IPS-NIHi11 (cell line): Measurements from ENCODE around the gene PRCC.
A peak's percentile ranks its signal among the peaks of the same experiment; 100 is the strongest.

Experiments used
- DNase-seq: peaks from one replicate; pipeline ENCODE4 v3.0.0; 2012; ENCODE audit warnings: mixed read lengths, low spot score

The PRCC gene

GRCh38 chr1:156814571-156815260, 47.4 kb downstream of the PRCC start:
- DNase-seq: no peak

GRCh38 chr1:156815307-156815826, 48.0 kb downstream of the PRCC start:
- DNase-seq: no peak

- DNase-seq: no peak
These were observed 48.7 kb downstream of the PRCC start for GRCh38 chr1:156815961-156816422.

- no peak for DNase-seq
These were observed 49.4 kb downstream of the PRCC start, which contains the start of gene SH2D2A for GRCh38 chr1:156816561-156817328. TSS of gene SH2D2A (minus strand) at chr1:156816848. CDS start at chr1:156816708, 140 bp downstream.

- DNase-seq: no peak
These were observed 54.5 kb downstream of the PRCC start for GRCh38 chr1:156821801-156822200.

GRCh38 chr1:156822680-156823079, 55.3 kb downstream of the PRCC start:
- DNase-seq: no peak

GRCh38 chr1:156823210-156823790, 56.0 kb downstream of the PRCC start:
- no peak for DNase-seq

- DNase-seq: no peak
These were observed 59.3 kb downstream of the PRCC start for GRCh38 chr1:156826630-156827029.

GRCh38 chr1:156828400-156829124, 61.2 kb downstream of the PRCC start:
- DNase-seq: no peak

GRCh38 chr1:156832434-156832833, 65.1 kb downstream of the PRCC start:
- no peak for DNase-seq

- DNase-seq: no peak
These were observed 66.3 kb downstream of the PRCC start for GRCh38 chr1:156833603-156834002.

GRCh38 chr1:156834322-156834721, 67.0 kb downstream of the PRCC start:
- DNase-seq: no peak

GRCh38 chr1:156836041-156836654, 68.8 kb downstream of the PRCC start:
- DNase-seq: no peak

- no peak for DNase-seq
These were observed 69.6 kb downstream of the PRCC start for GRCh38 chr1:156836892-156837291.

- peak; percentile 88 for DNase-seq
These were observed 71.6 kb downstream of the PRCC start for GRCh38 chr1:156838972-156839371.

GRCh38 chr1:156839426-156840109, 72.2 kb downstream of the PRCC start:
- no peak for DNase-seq

- DNase-seq: no peak
These were observed 73.0 kb downstream of the PRCC start for GRCh38 chr1:156840186-156840897.

GRCh38 chr1:156840898-156841279, 73.6 kb downstream of the PRCC start:
- no peak for DNase-seq

GRCh38 chr1:156841295-156841855, 74.0 kb downstream of the PRCC start:
- DNase-seq: peak; percentile 51
